Measurements from ENCODE around the gene GSTO2.

The GSTO2 gene

DNA sequence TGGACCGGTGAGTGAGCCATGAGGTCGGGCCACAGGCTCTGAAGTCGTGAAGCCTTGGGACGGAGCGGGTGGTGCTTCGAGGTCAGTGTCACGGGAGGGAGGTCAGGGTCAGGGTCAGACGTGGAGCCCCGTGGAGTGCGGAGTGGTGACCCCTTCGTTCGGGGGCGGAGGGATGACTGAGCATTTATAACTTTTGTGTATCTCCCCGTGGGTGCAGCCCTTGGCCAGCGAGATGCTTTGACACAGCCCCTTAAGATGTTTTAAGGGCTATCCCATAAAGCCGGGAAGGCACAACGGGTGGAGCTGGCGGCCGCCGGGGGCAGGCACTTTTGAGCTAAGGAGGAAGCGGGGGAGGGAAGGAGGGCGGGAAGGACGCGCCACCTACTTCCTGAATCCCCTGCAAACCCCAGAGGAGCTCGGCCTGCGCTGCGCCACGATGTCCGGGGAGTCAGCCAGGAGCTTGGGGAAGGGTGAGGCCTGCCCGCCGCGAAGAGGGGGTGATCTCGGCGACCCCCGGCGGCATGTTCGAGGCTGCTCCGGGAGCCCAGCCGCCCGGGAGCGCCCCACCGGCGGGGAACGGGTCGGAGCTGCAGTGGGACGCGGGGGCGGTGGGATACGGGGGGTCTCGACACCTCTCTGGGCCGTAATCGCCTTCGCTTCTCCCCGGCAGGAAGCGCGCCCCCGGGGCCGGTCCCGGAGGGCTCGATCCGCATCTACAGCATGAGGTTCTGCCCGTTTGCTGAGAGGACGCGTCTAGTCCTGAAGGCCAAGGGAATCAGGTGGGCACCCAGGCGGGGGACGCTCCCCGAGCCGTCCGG lies 14.3 kb upstream of the GSTO2 start, which contains the start of gene GSTO1:
TSS of gene GSTO1 (plus strand) at position 400 of the 818 bp plus-strand sequence. CDS start at position 437, 37 bp downstream.
- peak; percentile 49 for DNase-seq

- no peak for DNase-seq
These were observed 13.5 kb upstream of the GSTO2 start for GRCh38 chr10:104255311-104255981.

DNA sequence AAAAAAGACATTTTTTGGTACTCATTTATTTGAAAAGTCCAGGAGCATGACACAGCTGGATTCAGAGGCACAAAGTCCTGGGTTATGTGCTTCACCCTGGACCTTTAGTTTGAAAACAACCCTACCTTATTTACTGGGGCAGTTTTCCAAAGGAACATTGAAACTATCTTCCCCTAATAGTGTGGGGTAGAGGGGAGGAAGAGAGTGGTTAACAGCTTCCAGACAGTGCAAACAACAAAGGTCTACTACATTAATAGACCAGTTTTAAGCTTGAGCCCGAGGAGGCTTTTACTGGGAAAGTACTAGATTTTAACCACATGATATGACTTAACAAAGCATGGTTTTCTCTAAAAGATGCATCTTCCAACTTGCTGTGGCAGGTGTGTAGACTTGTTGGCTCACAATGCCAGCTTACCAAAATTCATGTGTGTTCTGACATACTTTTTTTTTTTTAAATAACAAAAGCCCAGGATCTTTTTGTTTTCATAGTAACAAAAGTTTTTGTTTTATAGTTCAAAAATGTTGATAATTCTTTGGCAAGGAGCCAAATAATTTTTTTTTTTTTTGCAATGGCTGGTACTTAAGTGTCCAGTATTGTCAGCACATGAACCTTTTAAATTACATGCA lies 12.5 kb upstream of the GSTO2 start:
- DNase-seq = no peak

DNA sequence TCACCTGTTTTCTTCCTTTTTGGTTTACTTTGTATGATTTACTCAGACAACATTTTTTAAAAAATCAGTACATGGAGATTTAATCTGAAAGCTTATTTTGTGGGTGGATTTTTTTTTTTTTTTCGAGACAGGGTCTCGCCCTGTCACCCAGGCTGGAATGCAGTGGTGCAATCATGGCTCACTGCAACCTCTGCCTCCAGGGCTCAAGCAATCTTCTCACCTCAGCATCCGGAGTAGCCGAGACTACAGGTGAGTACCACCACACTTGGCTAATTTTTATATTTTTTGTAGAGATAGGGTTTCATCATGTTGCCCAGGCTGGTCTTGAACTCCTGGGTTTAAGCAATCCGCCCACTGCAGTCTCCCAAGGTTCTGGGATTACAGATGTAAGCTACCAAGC lies 11.7 kb upstream of the GSTO2 start:
- DNase-seq = no peak

- DNase-seq = no peak
These were observed 10.8 kb upstream of the GSTO2 start for GRCh38 chr10:104258209-104258608.

DNA sequence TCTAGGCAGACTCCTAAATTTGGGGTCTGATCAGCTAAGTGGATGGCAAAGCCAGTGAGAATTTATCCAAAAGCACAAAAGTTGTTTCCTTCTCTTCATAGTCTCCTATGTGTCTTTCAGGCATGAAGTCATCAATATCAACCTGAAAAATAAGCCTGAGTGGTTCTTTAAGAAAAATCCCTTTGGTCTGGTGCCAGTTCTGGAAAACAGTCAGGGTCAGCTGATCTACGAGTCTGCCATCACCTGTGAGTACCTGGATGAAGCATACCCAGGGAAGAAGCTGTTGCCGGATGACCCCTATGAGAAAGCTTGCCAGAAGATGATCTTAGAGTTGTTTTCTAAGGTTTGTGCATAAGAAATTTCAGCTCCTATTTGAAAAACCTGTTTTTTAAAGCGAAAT lies 9.5 kb upstream of the GSTO2 start:
- no peak for DNase-seq

- DNase-seq = no peak
These were observed 8.8 kb upstream of the GSTO2 start for GRCh38 chr10:104259999-104260774.

GRCh38 chr10:104260775-104261115 lies 8.2 kb upstream of the GSTO2 start:
- DNase-seq = no peak

DNA sequence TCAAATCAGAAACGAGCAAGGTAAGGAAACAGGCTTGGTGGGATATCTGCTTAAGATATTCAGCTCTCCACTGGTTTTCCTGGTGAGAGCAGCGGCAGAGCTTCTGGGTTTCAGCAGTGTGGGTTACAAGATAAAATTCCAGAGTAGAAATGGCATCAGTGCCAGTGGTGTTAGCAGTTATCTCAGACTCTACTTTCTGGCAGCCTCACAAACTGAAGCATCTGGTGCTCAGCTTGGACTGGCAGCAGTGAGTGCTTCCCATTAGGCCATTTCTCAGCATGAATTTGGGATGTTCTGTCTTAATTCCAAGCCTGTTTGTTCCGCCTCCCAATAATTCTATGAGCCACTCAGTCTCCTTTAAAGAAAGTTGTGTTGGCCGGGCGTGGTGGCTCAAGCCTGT lies 6.9 kb upstream of the GSTO2 start:
- DNase-seq = no peak

- no peak for DNase-seq
These were observed 4.2 kb upstream of the GSTO2 start for GRCh38 chr10:104264783-104265182.

DNA sequence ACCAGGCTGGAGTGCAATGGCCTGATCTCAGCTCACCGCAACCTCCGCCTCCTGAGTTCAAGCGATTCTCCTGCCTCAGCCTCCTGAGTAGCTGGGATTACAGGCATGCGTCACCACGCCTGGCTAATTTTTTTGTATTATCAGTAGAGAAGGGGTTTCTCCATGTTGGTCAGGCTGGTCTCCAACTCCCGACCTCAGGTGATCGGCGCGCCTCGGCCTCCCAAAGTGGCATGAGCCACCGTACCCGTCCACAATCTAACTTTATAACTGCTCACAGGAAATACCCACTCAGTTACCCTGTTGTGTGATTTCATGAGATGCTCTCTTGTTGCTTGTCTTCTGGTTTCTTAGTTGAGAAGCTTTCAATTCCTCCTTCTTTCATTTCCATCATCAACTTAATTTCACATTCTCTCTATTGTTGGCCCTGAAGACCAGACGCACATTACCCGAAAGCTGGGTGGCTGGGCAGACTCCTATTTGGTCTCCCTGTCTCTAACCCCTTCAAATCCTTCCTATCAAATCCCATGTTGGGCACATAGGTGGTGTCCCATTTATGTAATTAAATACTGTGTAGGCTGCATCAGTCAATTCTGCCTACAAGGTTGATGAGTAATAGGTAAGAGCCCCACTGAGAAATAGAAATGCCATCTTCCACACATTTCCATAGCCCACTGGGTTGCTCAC lies 1.1 kb upstream of the GSTO2 start:
- DNase-seq = no peak

DNA sequence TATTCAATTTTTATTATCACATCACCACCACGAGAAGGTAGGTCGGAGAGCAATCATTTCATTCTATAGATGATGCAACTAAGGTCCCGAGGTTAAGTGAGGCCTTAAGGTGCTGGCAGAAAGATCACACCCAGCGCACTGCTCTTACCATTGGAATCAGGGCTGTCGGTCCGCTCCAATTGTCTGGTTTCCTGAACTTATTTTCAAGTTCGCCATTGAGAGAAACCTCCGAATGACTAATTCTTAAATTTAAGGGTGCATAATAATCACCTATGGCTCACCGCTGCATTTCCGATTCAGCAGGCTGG lies 625 bp upstream of the GSTO2 start:
- DNase-seq = no peak

GRCh38 chr10:104273286-104273685 lies 4.3 kb downstream of the GSTO2 start:
- no peak for DNase-seq

DNA sequence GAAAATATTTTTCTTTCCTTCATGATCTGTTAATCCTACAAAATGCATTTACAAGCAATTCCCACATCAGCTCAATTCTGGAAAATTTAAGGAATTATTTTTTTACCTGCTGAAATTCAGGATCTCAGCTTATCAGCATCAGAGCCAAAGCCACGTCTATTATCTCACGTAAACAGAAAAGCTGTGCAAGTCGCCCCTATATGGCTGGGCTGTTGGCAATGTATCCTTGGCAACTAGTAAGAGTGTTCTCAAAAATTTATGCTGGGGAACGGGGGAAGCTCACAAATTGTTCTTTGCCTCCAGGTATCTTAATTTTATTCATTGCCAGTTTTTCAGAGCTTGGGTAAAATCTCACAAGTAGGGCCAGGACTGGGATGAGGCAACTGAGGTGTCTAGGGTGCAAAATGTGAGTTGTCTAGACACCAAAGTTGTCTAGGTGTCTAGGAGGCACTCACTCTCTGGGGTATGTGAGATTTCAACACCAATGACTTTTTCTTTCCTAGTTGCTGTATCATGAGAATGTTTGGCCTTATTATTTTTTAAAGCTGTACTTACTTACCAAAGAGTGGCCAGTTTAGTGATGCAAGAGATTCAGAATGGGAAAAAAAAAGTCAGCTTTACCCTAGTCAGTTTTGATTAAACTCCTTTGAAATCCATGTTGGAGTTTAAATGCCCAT lies 5.1 kb downstream of the GSTO2 start:
- no peak for DNase-seq

DNA sequence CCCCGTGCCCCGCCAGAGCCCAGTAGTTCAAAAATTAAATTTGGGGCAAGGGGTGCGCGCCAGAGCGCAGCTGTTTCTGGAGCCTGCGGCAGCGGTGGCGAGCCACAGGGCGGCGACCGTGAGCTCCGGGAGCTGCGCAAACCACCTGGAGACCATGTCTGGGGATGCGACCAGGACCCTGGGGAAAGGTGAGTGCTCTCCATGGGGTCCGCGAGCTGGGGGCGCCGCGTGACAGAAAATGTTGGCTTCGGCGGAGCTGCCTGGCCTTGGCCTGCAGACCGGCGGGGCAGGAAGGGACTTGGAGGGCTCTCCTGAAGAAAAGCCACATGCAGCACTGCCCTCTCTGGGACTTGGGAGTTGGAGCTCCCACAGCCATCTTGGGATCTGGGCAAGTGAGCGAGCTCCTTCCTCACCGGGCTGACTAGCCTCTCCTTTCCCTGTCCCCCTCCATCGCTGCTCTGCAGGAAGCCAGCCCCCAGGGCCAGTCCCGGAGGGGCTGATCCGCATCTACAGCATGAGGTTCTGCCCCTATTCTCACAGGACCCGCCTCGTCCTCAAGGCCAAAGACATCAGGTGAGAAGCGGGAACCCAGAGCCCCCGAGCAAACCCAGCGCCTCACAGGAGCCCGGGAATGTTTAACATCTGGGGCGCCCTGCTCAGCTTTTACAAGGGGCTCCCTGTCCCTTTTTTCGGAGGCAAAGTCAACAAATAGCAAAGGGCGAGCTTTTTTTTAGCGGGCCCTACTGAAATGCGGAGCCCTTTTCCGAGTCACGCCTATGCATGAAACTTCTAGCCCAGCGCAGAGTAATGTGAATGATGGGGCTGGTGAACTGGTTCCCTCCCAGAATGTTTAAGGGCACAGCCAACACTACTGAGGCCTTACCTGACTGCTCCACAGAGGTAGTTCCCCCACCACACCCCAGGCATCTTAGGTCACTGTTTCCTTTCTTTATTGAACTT lies 6.1 kb downstream of the GSTO2 start:
- DNase-seq = peak; percentile 58

DNA sequence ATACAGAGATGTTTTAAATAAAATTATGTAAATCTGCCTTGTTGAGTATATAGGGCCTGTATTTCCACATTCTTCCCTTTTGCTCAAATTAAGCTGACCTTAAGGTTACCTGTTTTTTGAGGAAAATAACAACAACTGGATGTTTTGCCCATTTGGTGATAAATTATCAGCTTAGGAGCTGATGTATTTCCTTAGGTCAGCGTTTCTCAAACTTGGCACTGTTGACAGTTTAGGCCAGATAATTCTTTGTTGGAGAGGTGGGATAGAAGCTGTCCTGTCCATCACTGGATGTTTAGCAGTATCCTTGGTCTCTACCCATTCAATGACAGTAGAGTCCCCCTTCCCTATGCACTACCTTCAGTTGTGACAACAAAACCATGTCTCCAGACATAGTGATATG lies 7.2 kb downstream of the GSTO2 start:
- DNase-seq = no peak

- DNase-seq = no peak
These were observed 8.8 kb downstream of the GSTO2 start for GRCh38 chr10:104277785-104278184.

- no peak for DNase-seq
These were observed 10.7 kb downstream of the GSTO2 start for GRCh38 chr10:104279550-104280259.

GRCh38 chr10:104281694-104282093 lies 12.7 kb downstream of the GSTO2 start:
- no peak for DNase-seq

- DNase-seq = no peak
These were observed 15.9 kb downstream of the GSTO2 start for GRCh38 chr10:104284846-104285245.

Data from activated CD4-positive, CD25-positive, alpha-beta regulatory T cell treated with anti-CD3 and anti-CD28 coated beads, Interleukin-2, amount 50 U/mL, for 72 hours (primary cell).